Mesenteric fat pad (tissue), 1 donor: ENCODE data around the gene MKNK1. TPM values are rescaled to one million over a fixed set of nuclear protein-coding genes. Genes with fewer than 3 reads are reported as not detected.

Source experiments
- DNase-seq: peaks from one replicate; pipeline ENCODE4 v3.0.0-alpha.2; 2020; ENCODE audit warnings: low spot score
- total RNA-seq: library from RNA; stranded (reverse); fragmentation: NEBNext Ultra II Directional; extraction: Animal tissue kit (Norgen Biotek cat#: 25700); gene quantifications from one replicate; pipeline ENCODE4 v1.2.1, GENCODE V29; 2021
- donor health status: DM: yes; HTN: yes; CAD: no.

Gene MKNK1
- total RNA-seq, 1 donor from 2014 or later, result 90.8 TPM

DNA sequence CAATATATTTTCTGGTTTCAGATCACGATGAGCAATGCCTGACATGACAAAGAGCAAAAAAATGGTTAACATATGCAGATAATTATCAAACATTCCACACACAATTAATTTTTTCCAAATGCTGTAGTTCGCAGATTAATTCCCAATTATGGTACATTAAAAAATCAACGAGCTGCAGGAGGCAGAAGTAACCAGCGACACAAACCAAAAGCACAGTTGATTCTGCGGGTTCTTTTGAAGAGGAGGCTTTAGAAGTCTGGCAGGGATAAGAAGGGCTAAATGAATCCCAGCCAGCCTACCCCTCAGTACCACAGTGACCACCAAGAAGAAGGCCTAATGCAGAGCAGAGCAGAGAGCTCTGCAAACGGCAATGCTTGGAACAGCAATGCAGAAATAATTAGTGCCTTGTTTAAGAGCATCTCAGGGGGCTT is 35.6 kb downstream of the MKNK1 start:
- no peak for DNase-seq

- no peak for DNase-seq
Measured at GRCh38 chr1:46563341-46563740, 40.7 kb downstream of the MKNK1 start.

DNA sequence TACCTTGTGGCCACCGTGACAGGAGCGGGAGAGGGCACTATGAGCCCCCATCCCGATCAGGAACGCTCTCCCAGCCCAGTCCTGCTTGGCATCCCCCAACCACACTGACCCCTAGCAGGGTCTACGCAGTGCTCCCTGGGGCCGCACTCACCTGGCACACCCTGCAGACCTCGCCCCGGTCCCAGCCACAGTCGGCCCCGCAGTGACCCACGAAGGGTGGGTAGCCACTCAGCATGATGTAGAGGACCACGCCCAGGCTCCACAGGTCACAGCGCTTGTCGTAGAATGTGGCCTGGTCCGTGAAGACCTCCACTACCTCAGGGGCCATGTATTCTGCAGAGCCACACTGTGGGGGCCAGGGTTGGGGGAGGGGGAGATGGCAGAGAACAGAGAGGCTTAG is 41.6 kb downstream of the MKNK1 start:
- DNase-seq, result no peak

- DNase-seq, result no peak
Measured at GRCh38 chr1:46558966-46559365, 45.1 kb downstream of the MKNK1 start.

DNA sequence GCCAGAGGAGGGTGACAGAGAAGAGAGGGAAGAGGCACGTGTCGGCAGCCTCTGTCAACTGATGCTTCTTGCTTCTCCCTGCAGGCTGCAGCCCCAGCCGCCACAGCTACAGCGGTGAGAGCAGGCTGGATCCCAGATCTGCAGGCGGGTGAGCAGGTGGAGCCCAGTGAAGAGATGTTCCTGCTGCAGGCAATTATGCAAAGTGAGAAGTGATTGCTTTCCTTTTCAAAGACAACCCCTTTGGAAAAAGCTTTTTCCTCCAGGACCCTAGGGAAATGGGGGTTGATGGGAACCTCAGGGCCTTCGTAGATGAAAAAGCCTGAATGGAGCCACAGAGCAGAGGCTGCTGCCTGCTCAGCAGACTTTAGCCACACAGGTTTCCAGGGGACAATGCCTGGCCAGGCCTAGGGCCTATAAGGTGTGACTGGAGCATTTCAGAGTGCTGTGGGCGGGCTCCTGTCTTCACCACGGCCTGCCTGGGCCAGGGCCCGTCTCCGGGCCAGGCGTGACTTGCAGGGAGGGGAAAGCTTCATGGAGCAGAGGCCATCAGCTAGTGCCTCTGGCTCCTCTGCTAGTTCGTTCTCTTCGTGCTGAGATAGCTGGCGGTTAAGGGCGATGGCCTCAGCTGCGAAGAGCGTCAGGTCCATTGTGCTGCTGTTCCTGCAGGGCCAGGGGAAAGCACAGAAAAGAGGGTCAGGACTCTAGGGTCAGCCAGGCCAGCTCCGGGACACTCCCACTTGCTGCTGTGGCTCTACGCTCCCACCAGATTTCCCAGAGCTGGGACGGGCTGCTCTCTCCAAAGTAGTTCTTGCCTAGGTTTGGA is 45.7 kb downstream of the MKNK1 start:
- no peak for DNase-seq

DNA sequence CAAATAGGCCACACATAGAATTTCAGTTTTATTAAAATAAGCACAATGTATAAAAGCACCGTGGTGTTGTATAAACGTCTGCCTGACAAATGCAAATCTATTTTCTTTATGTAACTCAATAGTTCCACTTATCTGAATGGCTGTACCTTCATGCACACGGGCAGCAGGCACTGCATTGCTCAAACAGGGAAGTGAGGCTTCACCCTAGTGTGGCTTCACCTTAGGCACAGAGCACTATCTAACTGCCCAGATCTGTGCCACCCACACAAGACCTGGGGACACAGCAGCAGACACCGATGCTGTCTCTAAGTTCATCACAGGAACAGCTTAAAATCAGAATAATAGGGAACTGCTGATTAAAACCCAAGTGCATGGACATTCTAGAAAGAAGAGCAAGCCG is 46.7 kb downstream of the MKNK1 start:
- no peak for DNase-seq

DNA sequence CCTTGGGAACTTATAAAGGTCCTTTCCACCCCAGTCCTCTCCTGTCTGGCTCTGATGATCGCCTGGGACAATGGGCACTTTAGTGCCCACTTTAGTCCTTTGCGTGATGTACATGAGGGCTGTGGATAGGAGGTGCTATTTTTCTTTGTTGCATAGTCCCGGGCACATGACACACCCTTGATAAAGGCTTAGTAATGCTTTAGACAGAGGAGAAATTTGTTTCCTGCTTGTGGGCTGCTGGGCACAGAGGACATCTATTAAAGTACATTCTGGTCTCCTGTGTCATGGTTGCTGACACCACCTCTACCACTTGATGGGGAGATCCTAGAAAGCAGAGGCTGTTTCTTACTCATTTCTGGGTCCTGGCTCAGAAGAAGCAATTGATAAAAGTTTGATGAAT is 47.2 kb downstream of the MKNK1 start:
- no peak for DNase-seq

DNA sequence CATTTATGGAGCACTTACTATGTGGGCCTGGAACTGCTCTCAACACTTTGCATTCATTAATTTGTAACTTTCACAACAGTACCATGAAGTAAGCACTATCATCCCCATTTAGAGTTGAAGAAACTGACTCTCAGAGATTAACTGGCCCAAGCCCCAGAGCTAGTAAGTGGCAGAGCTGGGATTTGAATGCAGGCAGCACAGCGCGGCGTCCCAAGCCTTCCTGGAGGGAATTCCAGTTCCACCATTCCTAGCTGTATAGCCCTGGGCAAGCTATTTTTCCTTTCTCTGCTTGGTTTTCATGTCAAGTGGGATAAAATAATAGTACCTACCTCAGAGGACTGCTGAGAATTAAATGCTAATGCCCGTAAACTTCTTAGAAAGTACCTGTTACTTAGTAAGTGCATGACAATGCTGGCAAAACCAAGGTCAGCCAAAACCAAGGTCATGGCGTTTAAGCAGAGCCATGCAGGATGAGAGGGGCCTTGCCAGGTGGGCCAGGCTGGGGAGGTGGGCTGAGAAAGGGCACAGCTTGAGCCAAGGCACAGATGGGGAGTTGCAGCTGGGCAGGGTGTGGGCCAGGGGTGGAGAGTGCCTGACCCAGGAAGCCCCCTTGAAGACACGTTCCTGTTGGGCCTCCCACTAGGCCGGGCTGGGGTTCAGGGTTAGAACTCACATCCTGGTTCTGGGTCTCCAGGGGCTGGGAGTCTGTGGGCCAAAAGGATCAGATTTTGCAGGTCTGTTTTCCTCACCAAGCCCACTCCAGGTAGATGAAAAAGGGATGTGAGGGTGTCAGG is 48.0 kb downstream of the MKNK1 start:
- no peak for DNase-seq

GRCh38 chr1:46554597-46555381 is 49.3 kb downstream of the MKNK1 start:
- DNase-seq, result no peak

DNA sequence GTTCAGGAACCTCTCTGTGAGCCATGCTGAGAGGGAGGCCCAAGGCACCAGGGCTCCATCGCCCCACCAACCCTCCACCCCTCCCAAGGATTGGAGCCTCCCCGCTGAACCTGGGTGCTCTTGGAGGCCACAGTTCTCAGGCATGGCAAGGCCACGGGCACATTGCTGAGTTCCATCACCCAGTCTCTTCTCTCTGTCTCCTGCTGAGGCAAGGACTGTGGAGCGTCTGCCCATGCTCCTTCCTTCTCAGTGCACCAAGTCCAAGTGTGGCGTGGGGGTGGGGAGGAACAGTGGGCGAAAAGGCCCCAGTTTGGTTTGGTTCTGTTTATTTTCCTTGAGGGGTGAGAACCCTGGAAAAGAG is 49.9 kb downstream of the MKNK1 start:
- DNase-seq, result no peak

DNA sequence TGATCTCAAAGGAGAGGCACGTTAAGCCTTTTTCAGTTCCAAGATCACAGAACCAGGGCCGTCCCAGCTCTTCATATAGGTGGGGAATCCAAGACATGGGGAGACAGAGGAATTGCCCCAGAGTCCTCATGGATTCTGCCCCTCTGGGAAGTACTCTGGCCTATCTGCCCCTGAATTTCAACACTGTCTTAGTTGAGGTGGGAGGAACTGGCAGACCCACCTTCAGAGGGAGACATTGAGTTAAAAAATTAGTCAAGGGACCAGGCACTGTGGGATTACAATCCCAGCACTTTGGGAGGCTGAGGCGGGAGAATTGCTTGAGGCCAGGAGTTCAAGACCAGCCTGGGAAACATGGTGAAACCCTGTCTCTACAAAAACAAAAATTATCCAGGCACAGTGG is 50.6 kb downstream of the MKNK1 start:
- DNase-seq, result no peak

- no peak for DNase-seq
Measured at GRCh38 chr1:46552357-46553237, 51.5 kb downstream of the MKNK1 start.

DNA sequence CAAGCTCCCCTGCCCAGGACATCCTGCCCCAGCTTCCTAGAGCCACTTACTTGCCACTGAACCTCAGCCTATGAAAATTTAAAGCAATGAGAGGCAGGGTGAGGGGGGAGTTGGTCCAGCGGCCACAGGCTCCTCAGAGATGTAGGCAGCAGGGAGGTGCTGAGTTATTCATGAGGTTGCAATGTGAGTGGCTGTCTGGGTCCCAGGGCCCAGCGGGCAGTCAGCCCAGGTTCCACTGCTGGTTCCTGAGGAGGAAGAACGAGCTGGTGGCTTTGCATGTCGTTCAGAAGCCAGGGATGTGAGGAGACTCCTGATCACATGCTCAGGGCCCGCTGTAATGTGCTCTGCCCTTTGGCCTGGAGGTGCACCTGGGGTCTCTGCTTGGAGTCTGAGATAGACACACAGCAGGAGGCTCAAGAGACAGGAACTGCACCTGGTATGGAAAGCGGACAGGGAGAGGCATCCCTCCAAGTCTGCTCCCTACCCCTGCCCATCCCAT is 52.4 kb downstream of the MKNK1 start, which contains the start of gene KNCN:
KNCN (minus strand) TSS at position 51 of the 499 bp plus-strand sequence. CDS start 432 bp downstream, outside the sequence.
- no peak for DNase-seq

DNA sequence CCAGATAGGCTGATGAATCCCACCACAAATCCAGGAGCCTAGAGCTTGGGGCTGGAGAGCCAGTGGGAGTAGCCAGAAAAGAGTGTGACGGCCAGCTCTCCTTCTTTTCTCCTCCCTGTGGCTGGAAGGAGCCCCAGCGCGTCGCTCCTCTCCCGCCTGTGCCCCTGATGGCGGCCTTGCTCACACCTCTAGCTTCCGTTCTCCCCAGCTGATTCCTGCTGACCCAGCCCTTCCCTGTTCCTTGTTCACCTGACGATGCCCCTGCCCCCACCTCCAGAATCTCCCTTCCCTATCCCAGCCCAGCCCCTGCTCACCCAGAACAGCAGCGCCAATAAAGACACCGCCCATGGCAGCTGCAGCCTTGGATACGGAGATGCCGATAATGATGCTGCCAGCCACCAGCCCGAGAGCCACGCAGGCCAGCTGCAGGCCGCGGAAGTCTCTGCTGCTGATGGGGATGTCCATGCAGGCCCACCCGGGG is 53.3 kb downstream of the MKNK1 start:
- DNase-seq, result no peak

- DNase-seq, result no peak
Measured at GRCh38 chr1:46549697-46550681, 54.1 kb downstream of the MKNK1 start.

DNA sequence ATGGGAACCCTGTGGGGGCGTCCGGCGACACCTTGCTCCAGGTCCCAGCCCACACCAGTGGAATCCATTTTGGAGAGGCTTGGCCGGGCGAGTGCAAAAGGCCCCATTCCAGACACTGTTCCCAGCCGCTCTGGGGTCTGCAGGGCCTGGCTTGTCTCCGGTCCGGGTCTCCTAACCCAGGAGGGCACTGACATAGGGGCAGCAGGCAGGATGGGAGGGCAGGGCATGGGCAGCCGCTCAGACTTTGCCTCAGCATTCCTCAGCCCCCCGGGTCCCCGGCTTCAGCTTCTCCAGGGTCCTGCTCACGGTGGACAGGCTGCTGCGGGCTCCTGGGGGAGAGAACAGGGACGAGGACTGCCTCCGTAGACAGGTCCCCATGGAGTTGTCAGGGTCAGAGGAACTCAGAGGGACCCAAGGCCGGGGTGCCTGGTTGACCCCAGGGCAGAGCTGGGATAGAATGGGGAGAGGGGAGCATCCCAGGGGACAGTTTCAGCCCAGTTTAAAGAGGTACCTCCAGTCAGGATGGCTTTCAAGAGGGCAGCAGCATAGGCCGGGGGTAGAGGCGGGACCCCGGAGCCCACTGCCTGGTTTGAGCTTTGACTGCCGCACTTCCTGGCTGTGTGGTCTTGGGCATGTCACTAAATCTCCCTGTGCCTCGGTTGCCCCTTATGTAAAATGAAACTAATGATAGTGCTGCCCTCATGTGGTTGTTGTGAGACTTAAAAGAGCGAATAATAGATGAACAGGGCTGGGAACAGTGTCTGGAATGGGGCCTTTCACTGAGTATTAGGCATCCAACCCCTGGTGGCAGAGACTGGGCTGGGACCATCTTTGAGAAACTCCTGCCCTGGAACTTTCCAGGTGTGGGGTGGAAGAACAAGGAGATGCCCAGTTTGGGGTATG is 56.3 kb downstream of the MKNK1 start:
- DNase-seq, result no peak

DNA sequence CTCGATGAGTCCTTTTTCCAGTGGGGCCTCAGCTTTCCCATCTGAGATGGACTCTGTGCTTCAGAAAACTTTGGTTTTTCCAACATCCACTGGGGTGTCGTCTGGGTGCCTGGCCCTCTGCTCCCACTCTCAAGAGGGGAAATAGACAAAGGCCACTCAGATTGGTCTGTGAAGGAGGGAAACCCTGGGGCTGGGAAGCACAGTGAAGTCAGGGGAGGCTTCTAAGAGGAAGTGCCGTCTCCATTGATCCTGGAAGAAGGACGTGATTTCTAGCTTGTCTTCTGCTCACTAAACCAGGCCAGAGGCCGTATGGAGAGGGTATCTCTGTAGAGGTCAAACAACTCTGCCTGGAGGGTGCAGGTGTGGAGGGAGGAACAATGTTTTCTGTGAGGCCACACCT is 57.9 kb downstream of the MKNK1 start:
- no peak for DNase-seq

DNA sequence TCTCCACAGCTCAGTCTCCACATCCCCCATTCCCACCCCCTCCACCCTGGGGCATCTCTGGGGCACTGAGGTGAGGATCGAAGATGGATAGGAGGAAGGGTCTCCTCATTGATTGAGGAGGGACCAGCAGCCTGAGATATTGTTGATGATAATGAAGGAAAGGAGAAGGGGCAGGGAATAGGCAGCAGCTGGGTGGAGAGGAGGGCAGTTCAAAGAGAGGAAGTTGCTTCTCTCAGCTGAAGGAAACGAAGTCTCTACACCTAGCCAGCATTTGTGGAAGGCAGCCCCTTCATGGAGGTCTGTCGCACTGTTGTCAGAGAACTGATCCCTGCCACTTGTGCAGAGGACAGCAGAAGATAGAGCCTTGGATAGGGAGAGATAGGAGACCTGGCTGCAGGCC is 58.3 kb downstream of the MKNK1 start:
- DNase-seq, result no peak
